Central memory CD4-positive, alpha-beta T cell (primary cell): Measurements from ENCODE around the gene LRFN4.

Experiments used
- DNase-seq: peaks from one replicate; pipeline ENCODE4 v3.0.0; 2022

The LRFN4 gene

GRCh38 chr11:66871521-66871901 lies 14.6 kb downstream of the LRFN4 start:
- DNase-seq = no peak

- DNase-seq = no peak
Measured at GRCh38 chr11:66874232-66874631, 17.4 kb downstream of the LRFN4 start.

- no peak for DNase-seq
Measured at GRCh38 chr11:66875378-66875777, 18.5 kb downstream of the LRFN4 start.

GRCh38 chr11:66877588-66878385 lies 20.9 kb downstream of the LRFN4 start:
- no peak for DNase-seq

GRCh38 chr11:66878474-66878873 lies 21.6 kb downstream of the LRFN4 start:
- no peak for DNase-seq

GRCh38 chr11:66879000-66879399 lies 22.1 kb downstream of the LRFN4 start:
- no peak for DNase-seq

GRCh38 chr11:66879583-66879982 lies 22.7 kb downstream of the LRFN4 start:
- no peak for DNase-seq

- no peak for DNase-seq
Measured at GRCh38 chr11:66879999-66880398, 23.1 kb downstream of the LRFN4 start.

GRCh38 chr11:66880496-66881450 lies 23.9 kb downstream of the LRFN4 start:
- DNase-seq = no peak

GRCh38 chr11:66881451-66881835 lies 24.6 kb downstream of the LRFN4 start:
- no peak for DNase-seq

- no peak for DNase-seq
Measured at GRCh38 chr11:66881927-66882452, 25.1 kb downstream of the LRFN4 start.

- no peak for DNase-seq
Measured at GRCh38 chr11:66882561-66883015, 25.7 kb downstream of the LRFN4 start.

GRCh38 chr11:66883016-66883965 lies 26.4 kb downstream of the LRFN4 start:
- DNase-seq = peak; percentile 37

GRCh38 chr11:66884443-66884842 lies 27.6 kb downstream of the LRFN4 start:
- DNase-seq = no peak

- no peak for DNase-seq
Measured at GRCh38 chr11:66885469-66885868, 28.6 kb downstream of the LRFN4 start.

GRCh38 chr11:66885950-66886440 lies 29.1 kb downstream of the LRFN4 start:
- DNase-seq = no peak

GRCh38 chr11:66886671-66887221 lies 29.9 kb downstream of the LRFN4 start:
- no peak for DNase-seq

- no peak for DNase-seq
Measured at GRCh38 chr11:66887526-66887925, 30.7 kb downstream of the LRFN4 start.

- no peak for DNase-seq
Measured at GRCh38 chr11:66888282-66888681, 31.4 kb downstream of the LRFN4 start.

GRCh38 chr11:66889960-66890359 lies 33.1 kb downstream of the LRFN4 start:
- DNase-seq = no peak

- no peak for DNase-seq
Measured at GRCh38 chr11:66891851-66892660, 35.2 kb downstream of the LRFN4 start.
